Brain microvascular endothelial cell (primary cell): ENCODE data around the gene TMIE.
A peak's percentile ranks its signal among the peaks of the same experiment; 100 is the strongest.

Source experiments
- DNase-seq: peaks from one replicate; pipeline ENCODE4 v3.0.0-alpha.2; 2020
- H3K27ac ChIP-seq: fragments of 250-450 bp; sonication (Bioruptor Pico); 2 replicates; pipeline ENCODE4 v1.5.1; 2020; ENCODE audit warnings: mild to moderate bottlenecking, moderate library complexity
- H3K27me3 ChIP-seq: fragments of 250-450 bp; sonication (Bioruptor Pico); replicated peaks from 2 replicates; pipeline ENCODE4 v1.5.1; 2020; ENCODE audit warnings: mild to moderate bottlenecking
- H3K36me3 ChIP-seq: fragments of 250-450 bp; sonication (Bioruptor Pico); replicated peaks from 2 replicates; pipeline ENCODE4 v1.5.1; 2020; ENCODE audit warnings: mild to moderate bottlenecking
- H3K4me3 ChIP-seq: 2 replicates; pipeline ENCODE4 v1.5.1; 2011; ENCODE audit warnings: low read depth, mild to moderate bottlenecking, control low read depth, low read length, moderate library complexity
- in situ Hi-C: cut with HindIII; loops from 2 replicates; pipeline ENCODE4 v1.10.0; 2017; ENCODE audit warnings: low sequenced_read_pairs, low pct_ligation_motif_present
- TF ChIP-seq, protein P1 (sequence below): IDR thresholded peaks from 2 replicates; pipeline ENCODE4 v1.5.1; 2011; ENCODE audit warnings: low read depth, mild to moderate bottlenecking, moderate library complexity, low read length, control low read depth, inconsistent platforms; ENCODE audit errors: missing control alignments

The TMIE gene, protein sequence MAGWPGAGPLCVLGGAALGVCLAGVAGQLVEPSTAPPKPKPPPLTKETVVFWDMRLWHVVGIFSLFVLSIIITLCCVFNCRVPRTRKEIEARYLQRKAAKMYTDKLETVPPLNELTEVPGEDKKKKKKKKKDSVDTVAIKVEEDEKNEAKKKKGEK

DNA sequence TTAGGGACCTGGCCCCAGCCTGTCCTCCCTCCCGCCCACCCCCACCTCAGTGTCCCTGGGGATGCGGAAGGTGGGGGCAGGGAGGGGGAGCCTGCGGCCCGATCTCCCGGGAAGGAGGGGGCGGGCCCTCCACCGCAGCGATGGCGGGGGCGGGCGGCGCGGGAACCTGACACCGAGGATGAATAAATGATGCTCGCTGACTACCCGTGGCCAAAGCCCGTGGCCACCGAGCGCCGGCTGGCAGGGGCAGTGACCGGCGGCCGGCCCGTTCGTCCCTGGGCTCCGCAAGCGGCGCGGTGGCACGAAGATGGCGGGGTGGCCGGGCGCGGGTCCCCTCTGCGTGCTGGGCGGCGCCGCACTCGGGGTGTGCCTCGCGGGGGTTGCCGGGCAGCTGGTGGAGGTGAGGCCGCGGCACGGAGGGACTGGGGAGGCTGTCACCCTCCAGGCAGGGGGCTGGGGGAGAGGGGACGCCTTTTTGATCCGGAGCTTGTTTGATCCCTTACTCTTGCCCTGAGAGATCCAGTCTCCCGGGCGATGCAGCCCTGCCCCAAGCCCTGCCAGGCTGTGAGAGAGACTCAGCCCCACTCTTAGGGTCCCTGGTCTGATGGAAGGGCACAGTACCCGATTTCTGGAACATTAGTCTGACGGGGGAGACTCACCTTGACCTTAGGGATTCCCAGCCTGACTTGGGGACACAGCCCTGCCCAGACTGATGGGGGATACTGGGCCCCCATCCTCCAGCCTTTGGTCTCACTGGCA is at the start of gene TMIE:
Gene TMIE, plus strand, starts transcription at position 212 of the 759 bp plus-strand sequence. Its CDS starts 96 bp downstream, at position 308.
- DNase-seq: no peak
- Histone ChIP-seq H3K36me3 (no peaks in the 10 kb centered on the region), H3K4me3 (no peak within 1 kb of the TSS), H3K27ac (no peak within 1 kb of the TSS), H3K27me3 (peaks cover 10% of the 10 kb centered on the region)
- TF ChIP-seq, protein P1, sequence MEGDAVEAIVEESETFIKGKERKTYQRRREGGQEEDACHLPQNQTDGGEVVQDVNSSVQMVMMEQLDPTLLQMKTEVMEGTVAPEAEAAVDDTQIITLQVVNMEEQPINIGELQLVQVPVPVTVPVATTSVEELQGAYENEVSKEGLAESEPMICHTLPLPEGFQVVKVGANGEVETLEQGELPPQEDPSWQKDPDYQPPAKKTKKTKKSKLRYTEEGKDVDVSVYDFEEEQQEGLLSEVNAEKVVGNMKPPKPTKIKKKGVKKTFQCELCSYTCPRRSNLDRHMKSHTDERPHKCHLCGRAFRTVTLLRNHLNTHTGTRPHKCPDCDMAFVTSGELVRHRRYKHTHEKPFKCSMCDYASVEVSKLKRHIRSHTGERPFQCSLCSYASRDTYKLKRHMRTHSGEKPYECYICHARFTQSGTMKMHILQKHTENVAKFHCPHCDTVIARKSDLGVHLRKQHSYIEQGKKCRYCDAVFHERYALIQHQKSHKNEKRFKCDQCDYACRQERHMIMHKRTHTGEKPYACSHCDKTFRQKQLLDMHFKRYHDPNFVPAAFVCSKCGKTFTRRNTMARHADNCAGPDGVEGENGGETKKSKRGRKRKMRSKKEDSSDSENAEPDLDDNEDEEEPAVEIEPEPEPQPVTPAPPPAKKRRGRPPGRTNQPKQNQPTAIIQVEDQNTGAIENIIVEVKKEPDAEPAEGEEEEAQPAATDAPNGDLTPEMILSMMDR: no peak
- in situ Hi-C loops: no loop called here

DNA sequence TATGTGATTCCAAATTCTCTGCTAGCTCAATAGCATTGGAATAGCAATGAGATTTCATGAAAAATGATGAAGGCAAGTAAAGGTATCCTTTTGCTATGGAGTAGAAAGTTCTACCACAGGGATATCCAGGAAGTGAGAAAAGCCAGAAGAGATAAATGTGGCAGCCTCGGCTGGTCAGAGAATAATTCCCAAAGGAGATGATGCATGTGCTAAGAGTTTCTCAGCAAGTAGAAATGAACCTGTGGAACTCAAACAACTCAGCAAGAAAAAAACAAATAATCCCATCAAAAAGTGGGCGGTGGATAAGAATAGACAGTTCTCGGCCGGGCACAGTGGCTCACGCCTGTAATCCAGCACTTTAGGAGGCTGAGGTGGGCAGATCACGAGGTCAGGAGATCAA is 45.9 kb upstream of the TMIE start:
- no peak overlapping the region for H3K4me3 ChIP-seq
- TF ChIP-seq, protein P1: no peak
- H3K27ac ChIP-seq: no peak overlapping the region
- peak; percentile 20 for DNase-seq
- peaks cover 3% of the 10 kb centered on the region for H3K27me3 ChIP-seq
- H3K36me3 ChIP-seq: no peaks in the 10 kb centered on the region
- in situ Hi-C loops: no loop called here

DNA sequence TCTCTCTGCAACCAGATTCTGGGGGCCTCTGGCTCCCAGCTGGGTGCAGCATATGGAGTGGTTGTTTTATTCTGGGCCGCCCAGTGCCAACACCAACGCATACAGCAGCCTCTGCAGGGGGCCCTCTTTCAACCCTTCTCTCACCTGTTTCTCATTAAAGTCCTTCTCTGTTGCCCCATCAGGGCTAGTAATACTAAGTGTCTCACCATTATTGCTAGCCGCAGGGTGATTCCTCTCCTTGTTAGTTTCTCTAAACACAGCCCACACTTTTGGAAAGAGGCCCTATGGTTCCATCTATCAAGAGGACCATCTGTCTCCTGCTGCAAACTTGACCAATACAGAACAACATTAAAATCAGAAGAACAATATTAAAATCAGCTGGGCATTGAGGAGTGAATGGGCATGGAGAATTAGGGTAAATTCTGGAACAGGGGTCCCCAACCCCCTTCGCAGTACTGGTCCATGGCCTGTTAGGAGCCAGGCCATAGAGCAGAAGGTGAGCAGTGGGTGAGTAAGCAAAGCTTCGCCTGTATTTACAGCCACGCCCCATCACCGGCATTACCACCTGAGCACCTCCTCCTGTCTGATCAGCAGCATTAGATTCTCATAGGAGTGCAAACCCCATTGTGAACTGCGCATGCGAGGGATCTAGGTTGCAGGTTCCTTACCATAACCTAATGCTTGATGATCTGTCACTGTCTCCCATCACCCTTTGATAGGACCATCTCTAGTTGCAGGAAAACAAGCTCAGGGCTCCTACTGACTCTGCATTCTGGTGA is 44.2 kb upstream of the TMIE start:
- H3K36me3 ChIP-seq: no peaks in the 10 kb centered on the region
- no peak overlapping the region for H3K27ac ChIP-seq
- DNase-seq: no peak
- TF ChIP-seq, protein P1: no peak
- H3K4me3 ChIP-seq: no peak overlapping the region
- peaks cover 3% of the 10 kb centered on the region for H3K27me3 ChIP-seq
- in situ Hi-C loops: no loop called here

DNA sequence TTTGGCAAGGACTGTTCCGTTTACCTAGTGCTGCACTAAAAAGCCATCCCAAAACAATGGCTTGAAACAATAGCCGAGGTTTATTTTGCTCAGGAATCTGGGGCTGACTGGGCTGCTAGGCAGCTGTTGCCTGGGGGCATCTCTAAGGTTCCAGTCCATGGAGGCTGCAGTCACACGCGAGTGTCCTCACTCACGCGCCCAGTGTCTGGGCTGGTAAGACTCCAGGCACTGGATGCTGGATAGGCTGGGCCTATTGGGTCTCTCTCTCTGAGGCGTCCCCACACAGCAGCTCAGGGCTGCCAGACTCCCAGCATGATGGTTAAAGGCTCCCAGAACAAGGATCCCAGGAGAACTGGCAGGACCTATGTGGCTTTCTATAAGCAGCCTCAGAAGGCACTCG is 41.9 kb upstream of the TMIE start:
- no peak overlapping the region for H3K4me3 ChIP-seq
- TF ChIP-seq, protein P1: no peak
- no peak overlapping the region for H3K27ac ChIP-seq
- H3K36me3 ChIP-seq: no peaks in the 10 kb centered on the region
- in situ Hi-C loops: no loop called here
- peaks cover 12% of the 10 kb centered on the region for H3K27me3 ChIP-seq
- no peak for DNase-seq

DNA sequence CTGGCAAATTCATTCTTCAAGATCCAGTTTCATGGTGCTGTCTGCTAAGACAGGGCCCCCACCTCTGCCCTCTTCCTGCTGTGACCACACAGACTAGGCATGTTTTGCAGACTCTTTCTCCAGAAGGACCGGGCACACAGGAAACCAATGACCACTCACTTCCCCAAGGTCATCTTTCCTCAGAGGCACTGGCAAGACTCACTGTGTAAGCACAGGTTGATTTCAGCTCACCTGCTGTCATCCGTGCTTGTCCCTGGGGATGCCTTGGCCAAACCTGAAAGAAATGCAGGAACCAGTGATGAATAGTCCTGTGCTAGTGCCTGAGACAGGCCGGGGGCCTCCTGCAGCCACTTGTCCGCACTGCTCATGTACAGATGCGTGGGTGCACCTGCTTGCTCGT is 41.2 kb upstream of the TMIE start:
- no peak overlapping the region for H3K4me3 ChIP-seq
- no peaks in the 10 kb centered on the region for H3K36me3 ChIP-seq
- no peak for DNase-seq
- no peak overlapping the region for H3K27ac ChIP-seq
- peaks cover 12% of the 10 kb centered on the region for H3K27me3 ChIP-seq
- TF ChIP-seq, protein P1: no peak
- in situ Hi-C loops: no loop called here
